Natural killer cell (primary cell): ENCODE data around the gene SLC31A2. TPM values are rescaled to one million over a fixed set of nuclear protein-coding genes. Genes with fewer than 3 reads are reported as not detected.
A peak's percentile ranks its signal among the peaks of the same experiment; 100 is the strongest.
"Not testable (repeated sequence)": the region's sequence is repeated elsewhere in the genome, so short reads cannot be mapped to it uniquely, and the experiment has no call there.

Experiments
- ATAC-seq, 3 donors: fragments of 150-1000 bp in 2 of 3; fragments of 200-7000 bp in 1 of 3; cut with Tn5 transposase; 1 replicate in 1 of 3; 2 replicates in 2 of 3; pipeline ENCODE4 v1.10.0; 2021; ENCODE audit warnings: mild to moderate bottlenecking in 2 of 3, moderate library complexity in 2 of 3
- DNase-seq, 2 donors: peaks; one replicate each; pipeline versions ENCODE4 v3.0.0 to v3.0.0-alpha.2; 2013 to 2021; ENCODE audit warnings: mixed read lengths in 1 of 2
- H3K27ac ChIP-seq: one replicate; pipeline ENCODE4 v1.5.1; 2013; ENCODE audit warnings: mild to moderate bottlenecking, low read length
- H3K27me3 ChIP-seq: one replicate; pipeline ENCODE4 v1.6.1; 2013; ENCODE audit warnings: low read length; ENCODE audit not compliant: control insufficient read depth, insufficient read depth
- H3K36me3 ChIP-seq: one replicate; pipeline ENCODE4 v1.6.1; 2013; ENCODE audit warnings: low read length; ENCODE audit not compliant: control insufficient read depth, insufficient read depth
- H3K4me1 ChIP-seq: one replicate; pipeline ENCODE4 v1.6.1; 2013; ENCODE audit warnings: low read length; ENCODE audit not compliant: control insufficient read depth, insufficient read depth
- H3K4me3 ChIP-seq: one replicate; pipeline ENCODE4 v1.5.1; 2013; ENCODE audit warnings: low read length
- H3K9me3 ChIP-seq: one replicate; pipeline ENCODE4 v1.6.1; 2013; ENCODE audit warnings: low read length; ENCODE audit not compliant: control insufficient read depth, insufficient read depth
- H3K27ac Mint-ChIP-seq, 2 donors: one replicate each; pipeline ENCODE4 v1.8.0; 2022; ENCODE audit warnings: mild to moderate bottlenecking in 2 of 2, mixed read lengths in 2 of 2, moderate library complexity in 1 of 2
- H3K27me3 Mint-ChIP-seq, 2 donors: one replicate each; pipeline ENCODE4 v1.8.0; 2022; ENCODE audit warnings: low read depth in 2 of 2, mixed read lengths in 2 of 2
- H3K36me3 Mint-ChIP-seq: one replicate; pipeline ENCODE4 v1.8.0; 2022; ENCODE audit warnings: mixed read lengths
- H3K4me1 Mint-ChIP-seq, 2 donors: one replicate each; pipeline ENCODE4 v1.8.0; 2022; ENCODE audit warnings: mixed read lengths in 2 of 2
- H3K4me3 Mint-ChIP-seq: one replicate; pipeline ENCODE4 v1.8.0; 2022; ENCODE audit warnings: mild to moderate bottlenecking, moderate library complexity, mixed read lengths
- H3K9me3 Mint-ChIP-seq, 2 donors: one replicate each; pipeline ENCODE4 v1.8.0; 2022; ENCODE audit warnings: mixed read lengths in 2 of 2
- CTCF ChIP-seq: fragments of 200-600 bp; IDR thresholded peaks from one replicate; pipeline ENCODE4 v1.8.0; 2022; ENCODE audit warnings: antibody characterized with exemption
- WGBS: methylation state at CpG from one replicate; pipeline ENCODE4 v1.1.7; 2013; ENCODE audit warnings: missing lambda C conversion rate; ENCODE audit not compliant: insufficient coverage; 5-methylcytosine and 5-hydroxymethylcytosine counted together
- intact Hi-C: fragments of 100-400 bp; cut with micrococcal nuclease; formaldehyde crosslinking; loops from one replicate; pipeline ENCODE4 v1.14.2; 2022
- total RNA-seq, 4 donors: library from RNA; stranded (reverse); fragments of 120-200 nt in 1 of 4; gene quantifications; one replicate each; pipeline versions ENCODE4 v1.2.3 to v1.2.4, GENCODE V29; 2013 to 2022

Gene SLC31A2
- total RNA-seq = 1 to 10 TPM; 4.9 to 7.9 (median 6.0) TPM
- 6.6 TPM for total RNA-seq (2013)

DNA sequence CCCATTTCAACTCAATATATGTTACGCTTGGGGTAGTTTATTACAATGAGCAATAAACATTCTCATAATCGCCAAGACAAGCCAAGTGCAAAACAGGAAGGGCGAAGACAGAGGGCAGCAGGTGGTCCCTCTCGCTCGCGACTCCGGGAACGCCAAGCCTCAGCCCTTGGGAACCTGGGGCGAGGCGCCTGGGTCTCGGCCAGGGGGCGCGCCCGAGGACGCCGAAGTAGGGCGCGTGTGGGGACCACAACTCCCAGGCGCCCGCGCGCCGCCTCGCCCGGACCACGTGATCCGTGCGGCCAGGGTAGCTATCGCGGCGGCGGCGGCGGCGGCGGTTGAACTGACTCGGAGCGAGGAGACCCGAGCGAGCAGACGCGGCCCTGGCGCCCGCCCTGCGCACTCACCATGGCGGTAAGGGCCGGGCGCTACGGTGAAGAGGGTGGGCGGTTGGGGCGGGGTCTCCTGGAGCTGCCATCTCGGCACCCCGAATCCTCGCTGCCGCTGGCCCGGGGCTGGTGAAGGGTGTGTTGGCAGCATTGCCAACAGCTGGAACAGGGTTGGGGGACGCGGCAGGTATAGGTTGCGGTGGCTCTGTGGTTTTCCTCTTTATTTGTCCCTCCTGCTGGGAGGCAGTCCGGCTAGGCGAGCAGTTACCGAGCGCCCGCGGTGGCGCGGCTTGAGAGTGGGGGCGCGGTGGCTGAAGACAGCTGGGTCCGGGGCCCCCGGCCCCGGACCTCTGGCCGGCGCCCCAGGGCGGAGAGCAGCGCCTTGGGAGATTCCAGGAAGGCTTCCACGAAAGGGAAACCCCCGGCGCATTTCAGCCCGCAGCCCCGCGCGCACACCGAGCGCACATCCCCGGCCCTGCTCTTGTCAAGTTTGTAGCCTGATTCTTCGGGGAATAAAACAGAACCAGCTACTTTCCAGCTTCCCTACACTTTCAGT lies at the start of gene SLC31A2:
Gene SLC31A2 (plus strand): TSS at position 338 of the 942 bp plus-strand sequence. CDS start 68 bp downstream, at position 406.
- Mint-ChIP-seq H3K27me3 (peaks cover 4 to 7% of the 10 kb centered on the region in 2 donors), H3K4me1 (peaks cover 22 to 28% of the 10 kb centered on the region in 2 donors), H3K4me3 (peak within 1 kb of the TSS; percentile 86), H3K27ac (peak within 1 kb of the TSS; percentile 62 to 81), H3K36me3 (no peaks in the 10 kb centered on the region), H3K9me3 (no peaks in the 10 kb centered on the region)
- TF ChIP-seq CTCF = peak; percentile 56
- ATAC-seq = peak; percentile 89 to 95 (median 92)
- H3K27me3 ChIP-seq = no peaks in the 10 kb centered on the region
- intact Hi-C loops = loop anchor here (5.0 kb wide), 1 partner anchor 71 kb away; the partner anchor contains the start of genes FKBP15 and SLC31A1
- 1% methylated on average over 87 of the region's 87 CpGs for WGBS
- H3K27ac ChIP-seq = peak within 1 kb of the TSS; percentile 53
- H3K4me3 ChIP-seq = peak within 1 kb of the TSS; percentile 83
- H3K4me1 ChIP-seq = peaks cover 15% of the 10 kb centered on the region
- no peaks in the 10 kb centered on the region for H3K36me3 ChIP-seq
- no peaks in the 10 kb centered on the region for H3K9me3 ChIP-seq
- peak; percentile 77 to 88 for DNase-seq

DNA sequence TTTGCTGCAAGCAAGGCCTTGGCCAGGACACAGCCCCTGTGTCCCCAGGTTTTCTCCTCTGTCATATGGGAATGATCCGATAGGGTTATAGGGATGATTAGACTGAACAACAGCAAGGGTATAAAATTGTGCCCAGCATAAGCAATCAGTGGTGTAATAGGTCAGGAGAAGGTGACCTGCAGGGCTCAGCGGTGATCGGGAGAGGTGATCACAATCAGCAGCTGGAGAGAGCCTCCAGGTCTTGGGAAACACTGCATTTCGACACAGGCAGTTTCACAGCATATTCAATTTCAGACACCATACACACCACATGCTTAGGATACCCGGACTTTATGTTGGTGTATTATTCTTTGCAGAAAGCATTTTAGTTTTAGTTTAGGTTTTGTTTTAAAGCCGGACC lies 45.5 kb upstream of the SLC31A2 start:
- H3K27ac ChIP-seq, H3K4me1 Mint-ChIP-seq, H3K36me3 Mint-ChIP-seq, H3K36me3 ChIP-seq, DNase-seq, H3K4me3 Mint-ChIP-seq, H3K9me3 Mint-ChIP-seq, H3K4me3 ChIP-seq, intact Hi-C loops, H3K27me3 ChIP-seq, H3K27ac Mint-ChIP-seq, H3K4me1 ChIP-seq, ATAC-seq, H3K9me3 ChIP-seq, H3K27me3 Mint-ChIP-seq: not testable (repeated sequence)
- WGBS = no CpG with 5 or more reads among the region's 6 CpGs

- peak; percentile 22 for TF ChIP-seq CTCF
- H3K4me3 ChIP-seq, H3K27ac Mint-ChIP-seq, H3K9me3 Mint-ChIP-seq, H3K36me3 Mint-ChIP-seq, H3K27me3 Mint-ChIP-seq, H3K27me3 ChIP-seq, H3K36me3 ChIP-seq, H3K27ac ChIP-seq, H3K4me1 ChIP-seq, H3K4me3 Mint-ChIP-seq, H3K9me3 ChIP-seq, intact Hi-C loops, H3K4me1 Mint-ChIP-seq: not testable (repeated sequence)
- 8% methylated on average over 10 of the region's 56 CpGs for WGBS
- peak in 1 of 2 donors; percentile 25 for DNase-seq
- ATAC-seq = peak; percentile 82 to 83 (median 83)
Measured at GRCh38 chr9:113111065-113111951, 39.5 kb upstream of the SLC31A2 start.
